HG02588 (cell line): ENCODE results near the gene WIPF2.

Experiments
- ATAC-seq: cut with Tn5 transposase; IDR thresholded peaks from one replicate; pipeline ENCODE4 v1.9.1; 2021; ENCODE audit warnings: mild to moderate bottlenecking, moderate library complexity; ENCODE audit not compliant: unreplicated experiment

Gene WIPF2

GRCh38 chr17:40323391-40324381 lies 104.6 kb downstream of the WIPF2 start:
- ATAC-seq, result no peak

- no peak for ATAC-seq
Measured at GRCh38 chr17:40325156-40326013, 106.3 kb downstream of the WIPF2 start.

- ATAC-seq, result no peak
Measured at GRCh38 chr17:40326014-40326831, 107.1 kb downstream of the WIPF2 start.

GRCh38 chr17:40326832-40327199 lies 107.7 kb downstream of the WIPF2 start:
- ATAC-seq, result no peak

- no peak for ATAC-seq
Measured at GRCh38 chr17:40327244-40327729, 108.2 kb downstream of the WIPF2 start.

- no peak for ATAC-seq
Measured at GRCh38 chr17:40327735-40328385, 108.8 kb downstream of the WIPF2 start.

- no peak for ATAC-seq
Measured at GRCh38 chr17:40328386-40328766, 109.3 kb downstream of the WIPF2 start.

GRCh38 chr17:40329839-40330794 lies 111.0 kb downstream of the WIPF2 start:
- ATAC-seq, result no peak

GRCh38 chr17:40330850-40331470 lies 111.9 kb downstream of the WIPF2 start:
- no peak for ATAC-seq

GRCh38 chr17:40331743-40332641 lies 112.9 kb downstream of the WIPF2 start:
- no peak for ATAC-seq
